ENCODE results near the gene PARVG.

Gene PARVG

GRCh38 chr22:44157916-44158618 lies 22.7 kb upstream of the PARVG start:
- DNase-seq = no peak

- DNase-seq = no peak
Observed at GRCh38 chr22:44158816-44159215, 21.9 kb upstream of the PARVG start.

GRCh38 chr22:44159221-44159620 lies 21.5 kb upstream of the PARVG start:
- no peak for DNase-seq

GRCh38 chr22:44159811-44160210 lies 20.9 kb upstream of the PARVG start:
- no peak for DNase-seq

GRCh38 chr22:44160421-44160820 lies 20.3 kb upstream of the PARVG start:
- no peak for DNase-seq

- no peak for DNase-seq
Observed at GRCh38 chr22:44161673-44162072, 19.1 kb upstream of the PARVG start.

GRCh38 chr22:44162960-44163359 lies 17.8 kb upstream of the PARVG start:
- DNase-seq = no peak

GRCh38 chr22:44163536-44163935 lies 17.2 kb upstream of the PARVG start:
- DNase-seq = no peak

- no peak for DNase-seq
Observed at GRCh38 chr22:44164031-44164430, 16.7 kb upstream of the PARVG start.

GRCh38 chr22:44165286-44165874 lies 15.3 kb upstream of the PARVG start:
- no peak for DNase-seq

- no peak for DNase-seq
Observed at GRCh38 chr22:44166498-44167276, 14.0 kb upstream of the PARVG start.

- no peak for DNase-seq
Observed at GRCh38 chr22:44167501-44167900, 13.2 kb upstream of the PARVG start.

- no peak for DNase-seq
Observed at GRCh38 chr22:44168206-44168605, 12.5 kb upstream of the PARVG start.

- DNase-seq = no peak
Observed at GRCh38 chr22:44170470-44170869, 10.3 kb upstream of the PARVG start.

GRCh38 chr22:44171561-44171960 lies 9.2 kb upstream of the PARVG start:
- DNase-seq = no peak

GRCh38 chr22:44172370-44173108 lies 8.2 kb upstream of the PARVG start:
- DNase-seq = peak; percentile 56 to 83

GRCh38 chr22:44173154-44173553 lies 7.6 kb upstream of the PARVG start:
- no peak for DNase-seq

- DNase-seq = no peak
Observed at GRCh38 chr22:44175676-44176075, 5.0 kb upstream of the PARVG start.

- DNase-seq = peak in 1 of 2 experiments; percentile 7
Observed at GRCh38 chr22:44179196-44179988, 1.3 kb upstream of the PARVG start.

GRCh38 chr22:44179989-44180705 lies 578 bp upstream of the PARVG start:
- DNase-seq = no peak

GRCh38 chr22:44181033-44181911 lies 547 bp downstream of the PARVG start:
- DNase-seq = no peak
